ENCODE results near the gene PPP1R3F. TPM values are rescaled to one million over a fixed set of nuclear protein-coding genes. Genes with fewer than 3 reads are reported as not detected.
"Not testable (repeated sequence)": the region's sequence is repeated elsewhere in the genome, so short reads cannot be mapped to it uniquely, and the experiment has no call there.

PPP1R3F gene
- total and polyA plus RNA-seq, 4 donors: 0.78 to 1.7 (median 1.4) TPM

- 67% methylated on average over 4 of the region's 4 CpGs for WGBS
These were observed 46.5 kb downstream of the PPP1R3F start for GRCh38 chrX:49316085-49316484.

GRCh38 chrX:49321737-49322136, 52.1 kb downstream of the PPP1R3F start, which contains the start of gene GAGE12J:
TSS of gene GAGE12J (plus strand) at chrX:49322037. CDS start at chrX:49323194, 1,157 bp downstream.
- not testable (repeated sequence) for H3K9ac ChIP-seq (ENCODE audit: low read depth in 1 of 2, low read length in 2 of 2); H3K4me3 ChIP-seq (ENCODE audit: low read depth in 1 of 3, low read length in 3 of 3); H3K27ac ChIP-seq (ENCODE audit: low read depth in 1 of 2, low read length in 2 of 2); H3K4me1 ChIP-seq (ENCODE audit: control insufficient read depth in 4 of 4, insufficient read depth in 4 of 4, low read length in 3 of 4); DNase-seq (ENCODE audit: low spot score); H3K36me3 ChIP-seq (ENCODE audit: control insufficient read depth in 4 of 4, insufficient read depth in 3 of 4, low read depth in 1 of 4, low read length in 3 of 4); H3K9me3 ChIP-seq (ENCODE audit: control insufficient read depth in 4 of 4, low read length in 3 of 4); H3K27me3 ChIP-seq (ENCODE audit: control insufficient read depth in 4 of 4, insufficient read depth in 4 of 4, low read length in 3 of 4)
- WGBS: no CpG with 5 or more reads among the region's 16 CpGs

More at GRCh38 chrX:49316085-49316484, 46.5 kb downstream of the PPP1R3F start:
- Histone ChIP-seq H3K4me1 (ENCODE audit: control insufficient read depth in 4 of 4, insufficient read depth in 4 of 4, low read length in 3 of 4) (no peaks in the 10 kb centered on the region), H3K36me3 (ENCODE audit: control insufficient read depth in 4 of 4, insufficient read depth in 3 of 4, low read depth in 1 of 4, low read length in 3 of 4) (no peaks in the 10 kb centered on the region), H3K4me3 (ENCODE audit: low read depth in 1 of 3, low read length in 3 of 3) (no peak overlapping the region), H3K27ac (ENCODE audit: low read depth in 1 of 2, low read length in 2 of 2) (no peak overlapping the region), H3K27me3 (ENCODE audit: control insufficient read depth in 4 of 4, insufficient read depth in 4 of 4, low read length in 3 of 4) (no peaks in the 10 kb centered on the region), H3K9ac (ENCODE audit: low read depth in 1 of 2, low read length in 2 of 2) (no peak overlapping the region), H3K9me3 (ENCODE audit: control insufficient read depth in 4 of 4, low read length in 3 of 4) (no peaks in the 10 kb centered on the region)
- DNase-seq (ENCODE audit: low spot score): no peak
- no peak for TF ChIP-seq YY1 (IDR thresholded peaks at IDR 0.05)
- TF ChIP-seq HNF4A (conservative IDR thresholded peaks at IDR 0.05): no peak
- TF ChIP-seq RAD21 (IDR thresholded peaks at IDR 0.05): no peak
- TF ChIP-seq FOXA2 (IDR thresholded peaks at IDR 0.05): no peak
- no peak for TF ChIP-seq RXRA (IDR thresholded peaks at IDR 0.05)

GRCh38 chrX:49322266-49322665, 52.7 kb downstream of the PPP1R3F start:
- DNase-seq (ENCODE audit: low spot score): not testable (repeated sequence)

GRCh38 chrX:49323735-49324134, 54.1 kb downstream of the PPP1R3F start:
- not testable (repeated sequence) for H3K9ac ChIP-seq (ENCODE audit: low read depth in 1 of 2, low read length in 2 of 2); H3K4me1 ChIP-seq (ENCODE audit: control insufficient read depth in 4 of 4, insufficient read depth in 4 of 4, low read length in 3 of 4); H3K36me3 ChIP-seq (ENCODE audit: control insufficient read depth in 4 of 4, insufficient read depth in 3 of 4, low read depth in 1 of 4, low read length in 3 of 4); H3K27ac ChIP-seq (ENCODE audit: low read depth in 1 of 2, low read length in 2 of 2); H3K9me3 ChIP-seq (ENCODE audit: control insufficient read depth in 4 of 4, low read length in 3 of 4); H3K27me3 ChIP-seq (ENCODE audit: control insufficient read depth in 4 of 4, insufficient read depth in 4 of 4, low read length in 3 of 4); H3K4me3 ChIP-seq (ENCODE audit: low read depth in 1 of 3, low read length in 3 of 3); DNase-seq (ENCODE audit: low spot score)
- 75% methylated on average over 3 of the region's 7 CpGs for WGBS

More at GRCh38 chrX:49322266-49322665, 52.7 kb downstream of the PPP1R3F start:
- not testable (repeated sequence) for H3K9me3 ChIP-seq (ENCODE audit: control insufficient read depth in 4 of 4, low read length in 3 of 4); H3K9ac ChIP-seq (ENCODE audit: low read depth in 1 of 2, low read length in 2 of 2); H3K4me1 ChIP-seq (ENCODE audit: control insufficient read depth in 4 of 4, insufficient read depth in 4 of 4, low read length in 3 of 4); H3K27me3 ChIP-seq (ENCODE audit: control insufficient read depth in 4 of 4, insufficient read depth in 4 of 4, low read length in 3 of 4); H3K4me3 ChIP-seq (ENCODE audit: low read depth in 1 of 3, low read length in 3 of 3); H3K27ac ChIP-seq (ENCODE audit: low read depth in 1 of 2, low read length in 2 of 2); H3K36me3 ChIP-seq (ENCODE audit: control insufficient read depth in 4 of 4, insufficient read depth in 3 of 4, low read depth in 1 of 4, low read length in 3 of 4)
- 100% methylated on average over 1 of the region's 27 CpGs for WGBS

- DNase-seq (ENCODE audit: low spot score); H3K9ac ChIP-seq (ENCODE audit: low read depth in 1 of 2, low read length in 2 of 2); H3K9me3 ChIP-seq (ENCODE audit: control insufficient read depth in 4 of 4, low read length in 3 of 4); H3K27ac ChIP-seq (ENCODE audit: low read depth in 1 of 2, low read length in 2 of 2); H3K36me3 ChIP-seq (ENCODE audit: control insufficient read depth in 4 of 4, insufficient read depth in 3 of 4, low read depth in 1 of 4, low read length in 3 of 4); H3K4me3 ChIP-seq (ENCODE audit: low read depth in 1 of 3, low read length in 3 of 3); H3K27me3 ChIP-seq (ENCODE audit: control insufficient read depth in 4 of 4, insufficient read depth in 4 of 4, low read length in 3 of 4); H3K4me1 ChIP-seq (ENCODE audit: control insufficient read depth in 4 of 4, insufficient read depth in 4 of 4, low read length in 3 of 4): not testable (repeated sequence)
- WGBS: 80% methylated on average over 3 of the region's 11 CpGs
These were observed 60.8 kb downstream of the PPP1R3F start for GRCh38 chrX:49330421-49330820.

- WGBS: no CpG with 5 or more reads among the region's 16 CpGs
- not testable (repeated sequence) for H3K9ac ChIP-seq (ENCODE audit: low read depth in 1 of 2, low read length in 2 of 2); H3K4me1 ChIP-seq (ENCODE audit: control insufficient read depth in 4 of 4, insufficient read depth in 4 of 4, low read length in 3 of 4); H3K4me3 ChIP-seq (ENCODE audit: low read depth in 1 of 3, low read length in 3 of 3); H3K27me3 ChIP-seq (ENCODE audit: control insufficient read depth in 4 of 4, insufficient read depth in 4 of 4, low read length in 3 of 4); DNase-seq (ENCODE audit: low spot score); H3K9me3 ChIP-seq (ENCODE audit: control insufficient read depth in 4 of 4, low read length in 3 of 4); H3K36me3 ChIP-seq (ENCODE audit: control insufficient read depth in 4 of 4, insufficient read depth in 3 of 4, low read depth in 1 of 4, low read length in 3 of 4); H3K27ac ChIP-seq (ENCODE audit: low read depth in 1 of 2, low read length in 2 of 2)
These were observed 61.7 kb downstream of the PPP1R3F start, which contains the start of gene GAGE13 for GRCh38 chrX:49331282-49331681. TSS of gene GAGE13 (plus strand) at chrX:49331582. CDS start at chrX:49332738, 1,156 bp downstream.

GRCh38 chrX:49331841-49332240, 62.2 kb downstream of the PPP1R3F start:
- H3K9ac ChIP-seq (ENCODE audit: low read depth in 1 of 2, low read length in 2 of 2); H3K4me1 ChIP-seq (ENCODE audit: control insufficient read depth in 4 of 4, insufficient read depth in 4 of 4, low read length in 3 of 4); DNase-seq (ENCODE audit: low spot score); H3K27me3 ChIP-seq (ENCODE audit: control insufficient read depth in 4 of 4, insufficient read depth in 4 of 4, low read length in 3 of 4); H3K4me3 ChIP-seq (ENCODE audit: low read depth in 1 of 3, low read length in 3 of 3); H3K36me3 ChIP-seq (ENCODE audit: control insufficient read depth in 4 of 4, insufficient read depth in 3 of 4, low read depth in 1 of 4, low read length in 3 of 4); H3K9me3 ChIP-seq (ENCODE audit: control insufficient read depth in 4 of 4, low read length in 3 of 4); H3K27ac ChIP-seq (ENCODE audit: low read depth in 1 of 2, low read length in 2 of 2): not testable (repeated sequence)
- WGBS: no CpG with 5 or more reads among the region's 26 CpGs

All from liver (tissue), 9 donors.